Calu3 (cell line): ENCODE data around the gene NOL4L. TPM values are rescaled to one million over a fixed set of nuclear protein-coding genes. Genes with fewer than 3 reads are reported as not detected.

ENCODE experiments used
- BruUV-seq: library from RNA; stranded (reverse); fragments of 400-500 nt; replicated peaks from 2 replicates; lab custom pipeline; 2021; lab: Mats Ljungman, UMichigan
- CTCF ChIA-PET: fragments of 300-600 bp; sonication (Branson Sonifier 250); formaldehyde crosslinking; loops from one replicate; lab custom pipeline; 2022; ENCODE audit warnings: antibody characterized with exemption; lab: Charles Lee
- DNase-seq: peaks from one replicate; pipeline ENCODE4 v3.0.0; 2022
- H3K27ac Mint-ChIP-seq: one replicate; pipeline ENCODE4 v1.8.0; 2022; ENCODE audit warnings: mixed read lengths; ENCODE audit not compliant: unreplicated experiment
- H3K27me3 Mint-ChIP-seq: one replicate; pipeline ENCODE4 v1.8.0; 2022; ENCODE audit warnings: mixed read lengths; ENCODE audit not compliant: unreplicated experiment
- H3K36me3 Mint-ChIP-seq: one replicate; pipeline ENCODE4 v1.8.0; 2022; ENCODE audit warnings: mild to moderate bottlenecking, moderate library complexity, mixed read lengths; ENCODE audit not compliant: insufficient read depth, unreplicated experiment
- H3K4me1 Mint-ChIP-seq: one replicate; pipeline ENCODE4 v1.8.0; 2022; ENCODE audit warnings: mild to moderate bottlenecking, low read depth, mixed read lengths; ENCODE audit not compliant: unreplicated experiment
- H3K4me3 Mint-ChIP-seq: one replicate; pipeline ENCODE4 v1.8.0; 2022; ENCODE audit warnings: mild to moderate bottlenecking, low read depth, moderate library complexity, mixed read lengths; ENCODE audit not compliant: unreplicated experiment
- H3K9me3 Mint-ChIP-seq: one replicate; pipeline ENCODE4 v1.8.0; 2022; ENCODE audit warnings: low read depth, mixed read lengths; ENCODE audit not compliant: unreplicated experiment
- intact Hi-C: fragments of 100-400 bp; cut with micrococcal nuclease; formaldehyde crosslinking; loops from one replicate; pipeline ENCODE4 v1.10.0; 2022; ENCODE audit not compliant: unreplicated experiment
- total RNA-seq: library from RNA; stranded (reverse); gene quantifications from 2 replicates; pipeline ENCODE4 v1.2.3, GENCODE V29; 2022
- TF ChIP-seq, protein P1 (sequence below): fragments of 200-600 bp; IDR thresholded peaks from one replicate; pipeline ENCODE4 v1.8.0; 2022; ENCODE audit warnings: antibody characterized with exemption; ENCODE audit not compliant: unreplicated experiment

NOL4L gene
- total RNA-seq, 1 experiment from 2014 or later = 46.9 TPM

DNA sequence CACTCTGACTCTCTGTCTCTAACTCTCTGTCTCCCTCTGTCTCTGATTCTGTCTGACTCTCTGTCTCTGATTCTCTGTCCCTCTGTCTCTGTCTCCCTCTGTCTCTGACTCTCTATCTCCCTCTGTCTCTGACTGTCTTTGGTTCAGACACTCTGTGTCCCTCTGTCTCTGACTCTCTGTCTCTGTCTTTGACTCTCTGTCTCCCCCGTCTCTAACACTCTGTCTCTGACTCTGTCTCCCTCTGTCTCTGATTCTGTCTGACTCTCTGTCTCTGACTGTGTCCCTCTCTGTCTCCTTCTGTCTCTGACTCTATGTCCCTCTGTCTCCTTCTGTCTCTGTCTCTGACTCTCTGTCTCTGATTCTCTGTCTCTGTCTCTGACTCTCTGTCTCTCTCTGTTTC is 21.7 kb upstream of the NOL4L start:
- CTCF ChIA-PET = no interaction called here
- Mint-ChIP-seq H3K27me3 (peaks cover 13% of the 10 kb centered on the region), H3K4me3 (no peak overlapping the region), H3K9me3 (no peaks in the 10 kb centered on the region), H3K27ac (no peak overlapping the region), H3K4me1 (no peaks in the 10 kb centered on the region), H3K36me3 (no peaks in the 10 kb centered on the region)
- no peak for DNase-seq
- intact Hi-C loops = no loop called here
- TF ChIP-seq, protein P1, sequence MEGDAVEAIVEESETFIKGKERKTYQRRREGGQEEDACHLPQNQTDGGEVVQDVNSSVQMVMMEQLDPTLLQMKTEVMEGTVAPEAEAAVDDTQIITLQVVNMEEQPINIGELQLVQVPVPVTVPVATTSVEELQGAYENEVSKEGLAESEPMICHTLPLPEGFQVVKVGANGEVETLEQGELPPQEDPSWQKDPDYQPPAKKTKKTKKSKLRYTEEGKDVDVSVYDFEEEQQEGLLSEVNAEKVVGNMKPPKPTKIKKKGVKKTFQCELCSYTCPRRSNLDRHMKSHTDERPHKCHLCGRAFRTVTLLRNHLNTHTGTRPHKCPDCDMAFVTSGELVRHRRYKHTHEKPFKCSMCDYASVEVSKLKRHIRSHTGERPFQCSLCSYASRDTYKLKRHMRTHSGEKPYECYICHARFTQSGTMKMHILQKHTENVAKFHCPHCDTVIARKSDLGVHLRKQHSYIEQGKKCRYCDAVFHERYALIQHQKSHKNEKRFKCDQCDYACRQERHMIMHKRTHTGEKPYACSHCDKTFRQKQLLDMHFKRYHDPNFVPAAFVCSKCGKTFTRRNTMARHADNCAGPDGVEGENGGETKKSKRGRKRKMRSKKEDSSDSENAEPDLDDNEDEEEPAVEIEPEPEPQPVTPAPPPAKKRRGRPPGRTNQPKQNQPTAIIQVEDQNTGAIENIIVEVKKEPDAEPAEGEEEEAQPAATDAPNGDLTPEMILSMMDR = no peak
- BruUV-seq = no TSS peak

DNA sequence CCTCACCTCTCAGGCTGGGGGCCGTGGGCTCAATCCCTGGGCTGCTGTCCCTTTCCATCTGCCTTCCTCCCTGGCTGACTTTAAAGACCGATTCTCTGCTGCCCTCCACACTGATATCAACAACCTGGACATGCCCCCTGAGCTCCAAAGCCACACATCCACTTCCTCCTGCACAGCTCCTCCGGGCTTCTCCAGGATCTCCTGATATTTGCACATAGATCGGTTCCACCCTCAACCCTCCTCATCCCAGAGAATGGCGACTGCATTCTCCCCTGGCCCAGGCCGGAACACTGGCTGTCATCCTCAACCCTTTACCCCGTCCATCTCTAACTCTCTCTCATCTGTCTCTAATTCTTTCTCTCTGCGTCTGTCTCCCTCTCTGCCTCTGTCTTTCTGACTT is 21.0 kb upstream of the NOL4L start:
- Mint-ChIP-seq H3K9me3 (no peaks in the 10 kb centered on the region), H3K36me3 (no peaks in the 10 kb centered on the region), H3K27me3 (peaks cover 20% of the 10 kb centered on the region), H3K4me1 (no peaks in the 10 kb centered on the region), H3K4me3 (no peak overlapping the region), H3K27ac (no peak overlapping the region)
- DNase-seq = no peak
- no TSS peak for BruUV-seq
- TF ChIP-seq, protein P1 = no peak
- CTCF ChIA-PET = interaction anchor here (0.8 to 1.2 kb wide), 3 partner anchors 13 to 47 kb away, joined by 3 to 4 read pairs (median 3); no protein-coding TSS in a partner anchor
- intact Hi-C loops = no loop called here

DNA sequence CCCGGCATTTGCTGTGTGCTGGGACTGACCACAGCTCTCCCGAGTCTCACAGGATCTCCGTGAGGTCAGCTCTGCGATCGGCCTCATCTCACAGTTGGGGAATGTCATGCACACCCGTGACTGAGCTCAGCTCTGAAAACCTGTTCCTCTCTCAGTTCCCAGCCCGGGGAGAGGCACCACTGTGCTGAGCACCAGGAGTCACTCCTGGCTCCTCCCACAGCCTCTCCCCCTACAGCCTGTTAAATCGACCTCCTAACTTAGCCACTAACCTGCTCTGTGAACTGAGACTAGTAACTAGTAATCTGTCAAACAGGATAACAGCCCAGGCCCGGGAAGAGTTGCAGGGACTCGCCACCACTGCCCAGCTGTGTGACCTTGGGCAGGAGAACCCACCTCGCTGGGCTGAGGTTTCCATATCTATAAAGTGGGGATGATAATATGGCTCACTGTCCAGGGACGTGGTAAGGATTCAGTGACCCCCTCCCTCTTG is 20.1 kb upstream of the NOL4L start:
- TF ChIP-seq, protein P1 = no peak
- H3K4me1 Mint-ChIP-seq = no peaks in the 10 kb centered on the region
- intact Hi-C loops = no loop called here
- DNase-seq = no peak
- H3K4me3 Mint-ChIP-seq = no peak overlapping the region
- H3K27ac Mint-ChIP-seq = no peak overlapping the region
- H3K27me3 Mint-ChIP-seq = peaks cover 22% of the 10 kb centered on the region
- H3K9me3 Mint-ChIP-seq = no peaks in the 10 kb centered on the region
- no peaks in the 10 kb centered on the region for H3K36me3 Mint-ChIP-seq
- CTCF ChIA-PET = interaction anchor here (0.8 to 1.2 kb wide), 3 partner anchors 12 to 48 kb away, joined by 3 to 4 read pairs (median 3); no protein-coding TSS in a partner anchor
- BruUV-seq = no TSS peak

DNA sequence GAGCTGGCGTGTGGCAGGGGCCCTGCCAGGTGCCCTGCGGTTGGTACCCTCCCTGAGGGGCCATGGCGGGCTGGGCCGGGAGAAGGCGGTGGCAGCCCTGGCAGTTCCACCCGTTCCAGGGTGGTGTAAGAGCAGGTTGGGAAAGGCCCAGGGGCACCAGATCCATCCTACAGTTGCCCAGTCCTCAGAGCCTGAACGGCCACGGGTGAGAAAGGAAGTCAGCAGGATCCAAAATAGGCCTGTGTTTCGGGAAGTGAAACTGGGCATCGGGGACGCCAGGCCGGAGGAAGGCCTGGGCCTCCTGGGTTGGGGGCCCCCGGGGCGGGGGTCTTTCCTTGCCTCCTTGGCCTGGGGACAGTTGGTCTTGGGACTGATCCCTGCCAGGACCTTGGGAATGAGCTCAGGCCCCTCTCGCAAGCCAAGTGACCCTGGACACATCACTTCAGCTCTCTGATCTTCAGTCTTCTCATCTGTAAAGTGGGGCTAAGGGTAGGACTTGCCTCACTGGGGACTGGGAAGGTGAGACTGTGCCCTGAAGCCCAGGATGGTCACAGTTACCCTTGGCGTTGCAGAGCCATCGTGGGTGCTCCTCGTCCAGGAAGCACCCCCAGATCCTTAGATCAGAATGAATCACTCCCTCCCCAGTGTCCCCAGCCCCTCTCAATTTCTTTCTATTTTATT is 18.1 kb upstream of the NOL4L start:
- TF ChIP-seq, protein P1 = no peak
- Mint-ChIP-seq H3K4me1 (no peaks in the 10 kb centered on the region), H3K36me3 (no peaks in the 10 kb centered on the region)

More for the DNA sequence above, 18.1 kb upstream of the NOL4L start:
- no peaks in the 10 kb centered on the region for H3K9me3 Mint-ChIP-seq
- no peak overlapping the region for H3K4me3 Mint-ChIP-seq
- CTCF ChIA-PET = no interaction called here
- H3K27ac Mint-ChIP-seq = no peak overlapping the region
- no peak for DNase-seq
- peaks cover 31% of the 10 kb centered on the region for H3K27me3 Mint-ChIP-seq
- intact Hi-C loops = no loop called here
- no TSS peak for BruUV-seq
